ENCODE data around the gene RARG. TPM values are rescaled to one million over a fixed set of nuclear protein-coding genes. Genes with fewer than 3 reads are reported as not detected.

The RARG gene
- 5.5 and 7.5 TPM in 2 replicates for total RNA-seq

- peaks cover 36% of the 10 kb centered on the region for H3K4me1 Mint-ChIP-seq
- TF ChIP-seq, protein P1, sequence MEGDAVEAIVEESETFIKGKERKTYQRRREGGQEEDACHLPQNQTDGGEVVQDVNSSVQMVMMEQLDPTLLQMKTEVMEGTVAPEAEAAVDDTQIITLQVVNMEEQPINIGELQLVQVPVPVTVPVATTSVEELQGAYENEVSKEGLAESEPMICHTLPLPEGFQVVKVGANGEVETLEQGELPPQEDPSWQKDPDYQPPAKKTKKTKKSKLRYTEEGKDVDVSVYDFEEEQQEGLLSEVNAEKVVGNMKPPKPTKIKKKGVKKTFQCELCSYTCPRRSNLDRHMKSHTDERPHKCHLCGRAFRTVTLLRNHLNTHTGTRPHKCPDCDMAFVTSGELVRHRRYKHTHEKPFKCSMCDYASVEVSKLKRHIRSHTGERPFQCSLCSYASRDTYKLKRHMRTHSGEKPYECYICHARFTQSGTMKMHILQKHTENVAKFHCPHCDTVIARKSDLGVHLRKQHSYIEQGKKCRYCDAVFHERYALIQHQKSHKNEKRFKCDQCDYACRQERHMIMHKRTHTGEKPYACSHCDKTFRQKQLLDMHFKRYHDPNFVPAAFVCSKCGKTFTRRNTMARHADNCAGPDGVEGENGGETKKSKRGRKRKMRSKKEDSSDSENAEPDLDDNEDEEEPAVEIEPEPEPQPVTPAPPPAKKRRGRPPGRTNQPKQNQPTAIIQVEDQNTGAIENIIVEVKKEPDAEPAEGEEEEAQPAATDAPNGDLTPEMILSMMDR (IDR thresholded peaks at IDR 0.05), result no peak
- ATAC-seq (ENCODE audit: low read depth) (peak; percentile 67), DNase-seq (no peak)
- no peaks in the 10 kb centered on the region for H3K9me3 Mint-ChIP-seq
- ChIA-PET CTCF (interaction anchor here (0.6 kb wide), 1 partner anchor 83 kb away, joined by 5 read pairs; no protein-coding TSS in a partner anchor), POLR2A (interaction anchor here (1.4 kb wide), 1 partner anchor 11 kb away, joined by 6 read pairs; no protein-coding TSS in a partner anchor)
- H3K27ac Mint-ChIP-seq, result no peak within 1 kb of the TSS
- no peaks in the 10 kb centered on the region for H3K36me3 Mint-ChIP-seq (ENCODE audit: low read depth)
- intact Hi-C loops (cut with micrococcal nuclease), result loop anchor here (1.0 to 2.0 kb wide), 2 partner anchors 11 to 25 kb away; no protein-coding TSS in a partner anchor
- peaks cover 2% of the 10 kb centered on the region for H3K27me3 Mint-ChIP-seq
- peak within 1 kb of the TSS; percentile 81 for H3K4me3 Mint-ChIP-seq
Observed at GRCh38 chr12:53231921-53232645, at the start of gene RARG. Gene RARG (minus strand): TSS chr12:53232209. CDS start chr12:53227545, 4,664 bp downstream.

- CTCF ChIA-PET, result interaction anchor here (0.8 to 1.6 kb wide), 5 partner anchors 11 to 90 kb away, joined by 3 to 4 read pairs (median 3); partner anchors contain the start of gene ESPL1
- intact Hi-C loops (cut with micrococcal nuclease), result no loop called here
- ATAC-seq (ENCODE audit: low read depth), result no peak
- Mint-ChIP-seq H3K4me1 (no peaks in the 10 kb centered on the region), H3K27me3 (no peaks in the 10 kb centered on the region), H3K9me3 (no peaks in the 10 kb centered on the region), H3K4me3 (no peak overlapping the region), H3K36me3 (ENCODE audit: low read depth) (peaks cover 3% of the 10 kb centered on the region), H3K27ac (no peak overlapping the region)
- POLR2A ChIA-PET, result interaction anchor here (1.0 to 1.2 kb wide), 2 partner anchors 59 to 66 kb away, joined by 3 read pairs; no protein-coding TSS in a partner anchor
- DNase-seq, result no peak
- TF ChIP-seq, protein P1 (IDR thresholded peaks at IDR 0.05), result no peak
Observed at GRCh38 chr12:53279888-53280498, 48.0 kb upstream of the RARG start.

GRCh38 chr12:53279283-53279869 is 47.4 kb upstream of the RARG start:
- intact Hi-C loops (cut with micrococcal nuclease), result no loop called here
- peaks cover 3% of the 10 kb centered on the region for H3K36me3 Mint-ChIP-seq (ENCODE audit: low read depth)
- ChIA-PET POLR2A (interaction anchor here (1.0 to 1.4 kb wide), 4 partner anchors 16 to 66 kb away, joined by 3 to 4 read pairs (median 4); partner anchors contain the start of gene PFDN5), CTCF (interaction anchor here (0.8 to 1.6 kb wide), 7 partner anchors 11 to 120 kb away, joined by 3 to 4 read pairs (median 3); partner anchors contain the start of genes AAAS and ESPL1)
- no peaks in the 10 kb centered on the region for H3K27me3 Mint-ChIP-seq
- no peaks in the 10 kb centered on the region for H3K9me3 Mint-ChIP-seq
- no peaks in the 10 kb centered on the region for H3K4me1 Mint-ChIP-seq
- ATAC-seq (ENCODE audit: low read depth), result no peak
- no peak overlapping the region for H3K4me3 Mint-ChIP-seq
- TF ChIP-seq, protein P1 (IDR thresholded peaks at IDR 0.05), result no peak
- no peak overlapping the region for H3K27ac Mint-ChIP-seq
- DNase-seq, result no peak

DNA sequence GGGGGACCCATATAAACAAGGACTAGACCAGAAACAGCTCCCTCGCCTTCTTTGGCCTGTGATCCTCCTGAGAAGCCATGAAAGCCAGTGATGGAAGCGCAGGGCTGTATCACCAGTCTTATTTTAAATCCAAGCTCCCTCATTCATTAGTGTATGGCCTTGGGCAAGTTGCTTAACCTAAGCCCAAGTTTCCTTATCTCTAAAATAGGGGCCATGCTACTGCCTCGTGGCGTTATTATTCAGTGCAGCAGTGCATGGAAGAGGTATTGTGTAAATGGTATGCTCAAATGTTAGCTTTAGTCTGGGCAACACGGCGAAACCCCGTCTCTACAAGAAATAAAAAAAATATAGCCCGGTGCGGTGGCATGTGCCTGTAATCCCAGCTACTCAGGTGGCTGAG is 46.0 kb upstream of the RARG start:
- TF ChIP-seq, protein P1 (IDR thresholded peaks at IDR 0.05), result no peak
- intact Hi-C loops (cut with micrococcal nuclease), result no loop called here
- H3K4me3 Mint-ChIP-seq, result no peak overlapping the region
- ChIA-PET POLR2A (interaction anchor here (0.5 to 1.4 kb wide), 4 partner anchors 15 to 38 kb away, joined by 3 to 8 read pairs (median 4); no protein-coding TSS in a partner anchor), CTCF (interaction anchor here (0.8 to 1.3 kb wide), 4 partner anchors 10 to 119 kb away, joined by 3 to 4 read pairs (median 4); partner anchors contain the start of gene AAAS)
- peaks cover 3% of the 10 kb centered on the region for H3K36me3 Mint-ChIP-seq (ENCODE audit: low read depth)
- no peaks in the 10 kb centered on the region for H3K4me1 Mint-ChIP-seq
- DNase-seq (no peak), ATAC-seq (ENCODE audit: low read depth) (no peak)
- no peak overlapping the region for H3K27ac Mint-ChIP-seq
- no peaks in the 10 kb centered on the region for H3K9me3 Mint-ChIP-seq
- H3K27me3 Mint-ChIP-seq, result no peaks in the 10 kb centered on the region

Data from activated B cell treated with CpG ODN at 0.5 μM for 24 hours (primary cell).